HG03097 (cell line): ENCODE measurements around the gene LPAR1.
"Not testable (repeated sequence)": the region's sequence is repeated elsewhere in the genome, so short reads cannot be mapped to it uniquely, and the experiment has no call there.

ENCODE experiments used
- ATAC-seq: cut with Tn5 transposase; IDR thresholded peaks from one replicate; pipeline ENCODE4 v1.9.1; 2021; ENCODE audit not compliant: unreplicated experiment, low FRiP score

LPAR1 gene

DNA sequence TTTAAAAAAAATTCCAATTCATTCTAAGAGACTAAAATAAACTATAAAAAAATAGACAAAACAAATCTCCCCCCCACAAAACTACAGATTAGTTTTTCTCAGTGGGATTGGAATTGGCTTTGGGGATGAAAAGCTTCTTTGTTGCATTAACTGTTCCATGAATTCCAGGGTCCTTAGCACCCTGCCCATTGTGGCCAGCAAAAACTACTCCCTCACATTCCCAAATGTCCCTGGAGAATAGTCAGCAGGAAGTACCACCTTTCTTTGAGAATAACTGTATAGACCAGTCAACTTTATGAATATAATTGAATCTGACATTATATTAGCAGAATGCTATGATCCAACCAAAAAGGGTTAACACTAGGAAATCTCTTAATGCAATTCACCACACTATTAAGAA, 147.9 kb downstream of the LPAR1 start:
- ATAC-seq: no peak

DNA sequence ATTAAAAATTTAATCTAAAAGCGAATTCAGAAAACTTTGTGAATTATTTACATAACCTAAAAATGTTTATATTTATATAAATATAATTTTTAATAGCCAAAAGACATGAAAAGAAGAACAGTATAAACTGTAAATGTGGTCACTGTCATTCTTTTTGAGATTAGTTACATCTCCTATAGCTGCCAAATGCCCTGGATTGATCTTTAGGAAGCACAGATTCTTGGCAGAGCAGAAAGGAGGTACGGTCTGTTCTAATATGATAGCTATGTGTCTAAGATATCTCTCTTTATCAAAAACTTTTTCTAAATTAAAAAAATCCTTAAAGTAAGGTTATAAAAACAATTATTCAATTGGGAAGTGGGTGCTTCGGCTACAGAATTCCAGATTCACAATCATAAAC, 151.0 kb downstream of the LPAR1 start:
- ATAC-seq: no peak

DNA sequence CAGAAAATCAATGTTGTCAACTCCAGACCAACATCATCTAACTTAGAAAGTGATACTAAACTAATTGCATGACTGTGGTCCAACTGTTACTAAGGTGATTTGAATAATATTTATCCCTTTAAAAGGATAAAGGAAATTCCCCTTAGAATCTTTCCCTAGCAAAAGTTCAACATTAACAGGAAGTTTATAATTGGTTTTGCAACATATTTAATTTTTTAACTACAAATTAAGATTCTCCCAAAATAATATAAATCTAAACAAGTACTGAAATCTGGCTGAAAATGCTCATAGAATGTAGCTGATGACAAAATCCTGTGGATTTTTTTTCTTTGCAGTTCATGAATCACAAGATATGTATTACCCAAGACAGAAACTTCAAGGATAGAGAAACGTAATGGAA, 151.4 kb downstream of the LPAR1 start:
- no peak for ATAC-seq

DNA sequence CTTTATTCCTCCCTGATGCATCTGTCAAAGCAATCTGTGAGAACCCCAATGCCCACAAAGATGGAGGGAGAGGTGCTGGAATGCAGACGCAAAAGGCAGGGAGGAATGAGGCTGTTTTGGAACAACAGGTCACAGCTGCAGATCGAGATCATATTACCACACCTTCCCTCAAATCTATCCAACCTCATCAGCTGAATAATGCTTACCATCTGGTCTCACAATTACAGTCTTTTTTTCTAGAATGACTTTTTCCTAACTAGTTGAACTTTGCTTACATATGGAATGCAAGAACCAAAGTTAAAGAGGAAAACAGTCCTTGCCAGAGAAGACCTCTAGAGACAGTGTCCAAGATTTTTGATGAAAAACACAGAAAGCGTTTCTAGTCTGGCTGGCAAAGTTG, 158.1 kb downstream of the LPAR1 start:
- ATAC-seq: no peak

DNA sequence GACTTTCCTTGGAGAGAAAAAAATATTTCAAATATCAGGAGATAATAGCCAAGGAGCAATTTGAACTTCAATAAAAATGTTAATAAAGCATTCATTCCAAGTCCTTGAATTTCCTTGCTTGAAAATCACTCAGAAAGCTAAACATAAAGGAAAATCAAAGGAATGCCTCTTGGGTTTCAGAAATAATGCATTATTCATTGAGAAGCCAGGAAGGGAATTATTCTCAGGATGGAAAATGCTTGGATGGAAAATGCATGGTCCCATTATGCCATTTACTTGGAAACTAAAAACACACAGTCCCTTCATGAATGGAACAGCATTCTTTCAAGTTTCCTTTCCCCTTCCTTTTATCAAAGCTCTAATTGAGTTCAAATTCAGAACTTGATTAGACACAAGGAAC, 160.9 kb downstream of the LPAR1 start:
- ATAC-seq: no peak

DNA sequence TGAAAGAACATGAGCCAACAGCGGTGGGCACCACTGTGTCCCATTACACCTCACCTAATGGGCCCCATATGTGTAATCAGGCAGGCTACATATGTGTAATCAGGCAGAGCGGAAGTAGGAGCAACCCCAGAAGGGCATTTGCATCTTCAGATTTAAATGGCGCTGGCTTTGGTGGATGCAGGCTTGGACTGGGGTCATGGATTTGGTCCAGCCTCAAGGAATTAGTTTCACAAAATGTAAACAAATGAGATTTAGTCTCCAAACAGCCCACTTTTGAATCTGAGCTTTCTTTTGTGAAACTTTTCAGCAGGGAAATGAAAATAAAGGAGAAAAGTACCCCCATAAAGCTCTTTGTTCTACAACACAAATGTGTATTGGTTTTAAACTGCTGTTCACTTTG, 161.3 kb downstream of the LPAR1 start:
- ATAC-seq: no peak

DNA sequence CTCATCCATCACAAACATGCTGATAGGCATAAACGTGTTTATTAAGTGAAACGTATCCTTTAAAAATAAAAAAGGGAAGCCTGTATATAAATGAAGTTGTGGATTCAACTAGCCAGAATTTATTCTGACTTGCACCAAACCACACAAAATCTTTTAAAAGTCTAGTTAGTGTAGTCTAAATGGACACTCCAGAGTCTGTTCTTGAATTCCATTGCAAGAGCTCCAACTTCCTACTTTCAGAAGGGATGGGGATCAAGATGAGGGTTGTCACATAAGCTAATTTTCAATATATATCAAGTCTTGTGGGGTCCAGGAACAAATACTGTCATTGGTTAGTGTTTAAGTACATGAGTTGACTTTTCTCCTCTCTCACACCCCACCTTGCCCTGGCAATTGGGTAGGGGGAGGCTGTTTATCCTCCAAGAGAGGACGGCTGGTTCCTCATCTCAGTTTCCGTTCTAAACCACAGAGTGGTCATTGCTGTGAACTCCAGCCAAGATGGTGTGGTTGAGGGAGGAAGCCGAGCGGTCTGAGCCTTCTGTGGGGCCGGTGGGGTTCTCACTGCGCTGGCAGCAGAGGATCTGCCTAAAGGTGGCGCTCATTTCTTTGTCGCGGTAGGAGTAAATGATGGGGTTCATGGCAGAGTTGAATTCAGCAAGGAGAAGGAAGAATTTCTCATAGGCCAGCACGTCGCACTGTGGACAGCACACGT, 163.2 kb downstream of the LPAR1 start:
- peak; percentile 95 for ATAC-seq

DNA sequence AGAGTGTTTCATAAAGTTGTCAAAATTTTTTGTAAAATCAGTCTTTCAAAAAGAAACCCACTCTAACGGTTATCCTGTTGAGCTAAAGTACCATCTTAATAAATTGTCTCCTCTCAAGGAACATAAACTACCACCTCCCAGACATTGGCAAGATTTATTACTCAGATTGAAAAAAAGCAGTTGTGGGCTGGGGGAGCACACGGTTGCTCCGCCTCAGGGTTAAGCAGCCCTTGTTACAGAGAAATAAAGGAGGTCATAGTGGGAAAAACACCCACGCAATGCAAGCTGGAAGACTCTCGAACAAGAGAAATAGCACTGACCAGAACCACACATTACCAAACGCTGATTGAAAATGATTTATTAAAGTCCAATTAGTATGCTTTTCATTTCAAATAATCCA, 165.3 kb downstream of the LPAR1 start:
- no peak for ATAC-seq

DNA sequence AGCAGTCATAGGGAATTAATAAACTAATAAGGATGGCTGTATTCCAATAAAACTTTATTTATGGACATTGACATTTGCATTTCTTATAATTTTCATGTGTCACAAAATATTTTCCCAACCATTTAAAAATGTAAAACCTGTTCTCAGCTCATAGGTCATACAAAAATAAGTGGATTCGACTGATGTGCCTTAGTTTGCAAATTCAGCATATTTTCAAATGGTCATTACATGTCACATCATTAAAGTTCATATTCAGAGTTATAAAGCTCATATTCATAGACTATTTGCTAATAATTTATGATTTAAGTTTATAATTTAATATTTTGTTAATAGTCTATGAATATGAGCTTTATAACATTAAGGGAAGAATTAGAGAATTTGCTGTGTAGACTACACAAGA, 166.5 kb downstream of the LPAR1 start:
- ATAC-seq: no peak

DNA sequence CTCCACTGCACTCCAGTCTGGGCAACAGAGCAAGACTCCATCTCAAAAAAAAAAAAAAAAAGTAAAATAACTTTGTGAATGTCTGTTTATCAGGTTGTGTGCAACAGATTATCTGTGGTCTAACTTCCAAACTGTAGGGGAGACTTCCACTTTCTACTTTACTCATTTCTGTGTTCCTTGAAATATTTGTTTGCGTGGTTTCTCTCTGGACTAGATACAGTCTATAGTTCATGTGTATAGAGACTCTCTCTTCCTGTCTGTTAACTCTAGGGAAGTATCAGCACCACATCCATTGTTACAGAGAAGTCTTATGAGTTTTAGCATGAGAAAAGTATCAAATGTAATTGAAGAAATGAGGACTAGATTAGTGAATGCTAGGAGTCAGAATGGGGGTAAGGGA, 168.3 kb downstream of the LPAR1 start:
- ATAC-seq: no peak

DNA sequence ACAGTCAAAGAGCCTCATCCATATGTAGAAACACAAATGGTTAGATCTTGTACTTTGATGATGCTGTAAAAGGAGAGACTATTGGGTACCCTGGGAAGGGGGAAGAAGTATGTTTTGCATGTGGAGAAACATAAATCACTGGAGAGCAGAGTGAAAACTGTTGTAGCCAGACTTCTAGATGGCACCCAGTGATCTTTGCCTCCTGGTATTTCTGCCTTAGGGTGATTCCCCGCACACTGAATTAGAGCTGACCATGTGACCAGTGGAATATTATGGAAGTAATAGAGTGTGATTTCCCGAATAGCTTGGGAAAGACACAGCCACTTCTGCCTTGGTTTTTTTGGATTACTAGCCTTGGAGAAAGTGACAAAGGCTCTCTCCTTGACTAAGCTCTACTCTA, 174.3 kb downstream of the LPAR1 start:
- no peak for ATAC-seq

DNA sequence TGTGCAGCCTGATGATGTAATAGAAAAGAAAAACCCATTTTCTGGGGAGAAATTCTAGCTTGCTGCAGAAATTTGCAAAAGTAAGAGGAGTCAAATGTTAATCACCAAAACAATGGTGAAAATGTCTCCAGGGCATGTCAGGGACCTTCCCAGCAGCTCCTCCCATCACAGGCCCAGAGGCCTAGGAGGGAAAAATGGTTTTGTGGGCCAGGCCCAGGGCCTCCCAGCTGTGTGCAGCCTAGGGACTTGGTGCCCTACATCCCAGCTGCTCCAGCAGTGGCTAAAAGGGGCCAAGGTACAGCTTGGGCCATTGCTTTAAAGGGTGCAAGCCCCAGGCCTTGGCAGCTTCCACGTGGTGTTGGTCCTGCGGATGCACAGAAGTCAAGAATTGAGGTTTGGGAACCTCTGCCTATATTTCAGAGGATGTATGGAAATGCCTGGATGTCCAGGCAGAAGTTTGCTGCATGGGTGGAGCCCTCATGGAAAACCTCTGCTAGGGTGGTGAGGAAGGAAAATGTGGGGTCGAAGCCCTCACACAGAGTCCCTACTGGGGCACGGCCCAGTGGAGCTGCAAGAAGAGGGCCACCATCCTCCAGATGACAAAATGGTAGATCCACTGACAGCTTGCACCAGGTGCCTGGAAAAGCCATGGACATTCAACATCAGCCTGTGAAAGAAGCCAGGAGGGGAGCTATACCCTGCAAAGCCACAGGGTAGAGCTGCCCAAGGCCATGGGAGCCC, 176.7 kb downstream of the LPAR1 start:
- ATAC-seq: not testable (repeated sequence)

DNA sequence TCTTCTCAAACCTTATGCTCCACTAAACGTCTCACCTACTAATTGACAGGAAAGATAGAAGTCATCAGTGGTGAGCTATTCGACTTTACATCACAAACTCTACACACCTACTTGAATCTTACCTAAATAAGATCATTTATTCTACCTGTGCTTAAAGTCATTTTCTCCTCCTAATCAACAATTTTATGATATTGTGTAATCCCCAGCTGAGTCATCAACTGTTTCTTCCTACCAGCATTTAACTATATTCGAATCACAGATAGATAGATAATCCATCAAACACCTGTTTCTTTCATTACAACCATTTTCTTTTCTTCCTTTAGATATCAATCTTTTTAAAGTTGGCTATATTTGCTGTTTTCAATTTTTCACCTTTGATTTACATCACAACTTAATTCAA, 181.5 kb downstream of the LPAR1 start:
- no peak for ATAC-seq

DNA sequence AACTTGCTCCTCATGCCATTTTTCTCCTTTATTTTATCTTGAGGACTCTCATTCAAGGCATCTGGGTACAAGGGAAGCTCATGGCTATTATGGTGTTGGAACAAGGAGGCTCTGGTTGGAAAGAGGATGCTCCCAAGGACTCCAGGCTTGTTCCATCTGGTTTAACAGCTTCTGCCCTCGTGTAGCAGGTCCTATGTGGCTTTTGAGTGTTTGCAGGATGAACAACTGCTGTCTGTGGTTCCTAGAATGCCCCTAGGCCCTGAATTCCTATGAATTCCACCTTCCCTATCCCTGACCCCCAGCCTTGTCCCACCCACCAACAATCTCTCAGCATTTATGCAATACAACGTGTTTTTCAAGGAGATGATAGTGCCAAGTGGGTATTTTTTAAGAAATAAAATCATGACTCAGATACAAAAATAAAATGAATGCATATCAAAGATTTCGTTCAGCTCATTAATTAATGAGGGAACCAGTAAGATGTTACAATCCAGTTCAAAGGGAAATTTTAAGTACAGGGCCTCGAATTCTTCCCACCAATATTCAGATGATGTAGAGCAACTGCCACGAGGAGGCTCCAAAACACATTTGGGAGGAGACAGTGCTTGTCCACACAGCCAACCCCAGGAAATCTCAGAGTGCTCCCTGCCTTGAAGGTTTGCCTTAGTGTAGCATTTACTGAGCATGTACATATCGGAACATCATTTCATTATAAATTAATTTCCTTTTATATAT, 187.7 kb downstream of the LPAR1 start:
- ATAC-seq: no peak

DNA sequence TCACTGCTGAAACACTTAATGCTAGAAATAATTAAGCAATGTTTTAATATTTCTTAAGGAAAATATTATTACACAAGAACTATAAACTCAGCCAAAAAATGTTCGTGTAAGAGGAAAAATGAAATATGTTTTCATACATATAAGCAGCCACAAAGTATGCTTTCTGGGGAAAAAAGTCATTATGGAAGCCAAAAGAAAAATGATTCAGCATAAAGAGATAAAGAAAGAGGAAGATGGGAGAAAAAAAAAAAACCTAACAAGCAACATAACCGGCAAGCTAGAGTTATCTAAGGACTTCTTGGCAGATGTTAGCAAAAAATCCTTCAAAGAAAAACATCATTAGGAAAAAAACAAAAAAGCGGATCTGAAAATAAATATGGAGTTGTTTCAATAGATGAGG, 190.6 kb downstream of the LPAR1 start:
- no peak for ATAC-seq

DNA sequence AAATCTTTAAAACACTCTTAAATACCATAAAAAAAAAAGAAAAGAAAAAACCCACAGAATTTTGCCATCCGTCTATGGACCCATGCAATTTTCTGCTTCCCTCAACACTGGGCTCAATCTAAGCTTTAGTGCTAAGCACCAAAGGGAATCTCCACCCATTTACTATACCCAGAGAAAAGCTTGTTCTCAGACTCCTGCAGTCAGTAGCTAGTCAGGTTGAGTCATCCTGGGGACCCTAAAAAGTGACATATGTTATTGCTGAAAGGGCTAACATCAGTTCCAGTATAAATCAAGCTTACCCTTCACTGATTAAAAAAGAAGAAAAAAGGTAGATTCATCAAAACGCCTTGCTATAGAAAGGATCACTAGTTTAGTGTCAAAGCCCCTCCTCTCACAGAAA, 192.1 kb downstream of the LPAR1 start:
- ATAC-seq: no peak

DNA sequence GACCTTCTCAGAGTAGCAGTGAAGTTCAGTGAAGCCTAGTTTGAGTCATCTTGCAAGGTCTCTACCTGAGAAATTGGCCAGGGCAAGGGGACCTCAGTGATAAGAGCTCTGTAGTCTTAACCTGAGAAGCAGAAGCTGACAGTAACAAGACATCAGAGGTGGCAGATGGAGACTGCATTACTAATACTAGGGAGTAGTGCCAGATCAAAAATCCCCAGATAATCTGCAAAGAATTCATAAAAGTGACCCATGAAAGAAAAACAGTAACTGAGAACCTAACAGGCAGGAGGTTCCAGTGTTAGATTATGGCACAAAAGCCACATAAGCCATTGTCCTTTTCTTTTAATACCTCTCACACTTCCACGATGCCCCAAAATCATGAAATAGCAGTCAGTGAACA, 194.1 kb downstream of the LPAR1 start:
- ATAC-seq: no peak

DNA sequence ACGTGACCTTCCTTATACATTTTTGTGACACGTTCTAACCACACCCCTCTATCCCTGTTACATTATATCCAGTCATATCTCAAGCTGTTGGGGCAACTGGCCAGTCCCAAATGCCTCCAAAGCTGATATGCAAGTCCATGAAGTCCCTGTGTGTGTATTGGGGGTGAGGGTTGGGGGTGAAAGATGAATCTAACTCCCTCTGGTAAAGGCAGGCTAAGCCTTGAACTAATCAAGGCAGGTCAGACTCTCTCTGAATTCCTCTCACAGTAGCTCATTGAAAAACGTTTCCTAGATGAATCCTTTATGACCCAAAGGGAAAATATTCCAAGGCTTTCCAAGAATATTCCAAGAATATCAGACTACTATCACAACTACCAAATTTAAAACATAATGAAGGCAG, 195.3 kb downstream of the LPAR1 start:
- ATAC-seq: no peak

DNA sequence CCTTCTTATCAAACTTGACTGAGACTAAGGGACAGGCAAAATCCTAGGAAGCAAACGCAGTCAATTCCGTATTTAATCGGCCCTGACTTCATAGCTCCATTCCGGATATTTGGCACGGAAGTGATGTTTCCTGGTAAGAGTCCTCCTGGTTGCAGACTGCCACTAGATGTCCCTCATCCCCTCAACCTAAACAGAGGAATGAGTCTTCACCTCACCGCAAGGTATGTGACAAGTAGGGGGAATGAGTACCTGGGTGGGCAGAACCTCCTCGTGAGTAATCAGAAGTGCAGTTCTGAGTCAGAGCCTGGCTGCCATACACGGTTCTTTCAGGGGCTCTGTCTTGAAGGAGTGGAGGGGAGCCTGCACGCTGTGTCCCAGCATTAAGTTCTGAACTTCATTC, 196.1 kb downstream of the LPAR1 start:
- no peak for ATAC-seq

DNA sequence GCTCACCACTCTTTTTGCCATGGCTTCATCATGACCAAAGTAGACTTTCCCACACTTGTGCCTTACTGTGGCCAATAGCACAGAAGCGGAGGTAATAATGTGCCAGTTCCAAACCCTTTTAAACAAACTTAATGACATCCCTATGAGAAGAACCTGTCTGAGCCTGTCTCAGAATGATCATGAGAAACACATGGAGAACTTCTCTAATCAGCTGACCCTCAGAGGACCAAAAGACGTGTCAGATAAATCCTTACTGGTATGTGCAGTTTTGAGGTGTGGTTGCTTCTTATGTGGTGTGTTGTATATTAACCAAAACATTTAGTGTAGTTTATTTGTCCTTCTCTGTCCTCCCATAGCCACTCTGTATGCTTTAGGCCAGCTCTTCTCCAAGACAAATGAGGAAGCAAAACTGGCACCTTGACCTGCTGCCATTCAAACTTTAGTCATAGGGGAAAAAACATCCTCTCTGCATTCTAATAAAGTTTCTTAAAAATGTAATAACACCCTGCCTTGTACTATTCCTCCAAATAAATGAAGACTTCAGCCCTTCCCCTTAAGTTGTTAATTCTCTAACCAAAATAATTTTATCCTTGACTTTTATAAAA, 200.8 kb downstream of the LPAR1 start:
- ATAC-seq: no peak

DNA sequence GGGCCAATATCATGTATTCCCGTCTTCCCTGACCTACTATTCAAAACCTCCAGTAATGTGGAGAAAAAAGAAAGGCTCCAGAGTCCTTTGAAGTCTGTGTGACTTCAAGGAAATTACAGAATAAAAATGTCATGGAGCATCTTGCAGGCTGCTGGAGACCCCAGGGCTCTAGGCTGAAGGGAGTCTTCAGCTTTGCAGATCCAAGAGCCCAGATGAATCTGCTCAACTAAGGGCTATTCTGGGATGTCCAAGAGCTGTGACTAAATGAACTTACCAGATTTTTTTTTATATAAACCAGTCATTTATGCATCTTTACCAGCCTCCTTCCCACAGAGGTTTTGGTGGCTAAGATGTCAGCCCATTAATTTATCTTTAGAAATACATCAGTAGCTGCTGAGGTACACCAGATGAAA, 202.4 kb downstream of the LPAR1 start:
- ATAC-seq: no peak
